Effector CD8-positive, alpha-beta T cell (primary cell): ENCODE data around the gene TMCC1.
"Not testable (repeated sequence)": the region's sequence is repeated elsewhere in the genome, so short reads cannot be mapped to it uniquely, and the experiment has no call there.

Experiments
- DNase-seq: peaks from one replicate; lab custom pipeline; 2025; lab: John Stamatoyannopoulos, UW
- total RNA-seq, 4 experiments: gene quantifications; one replicate each; lab custom pipeline; 2026; lab: John Stamatoyannopoulos, UW

TMCC1 gene
- total RNA-seq: 25.5 to 31.7 (median 28.2) reads per million in 4 experiments

- DNase-seq: peak; percentile 81
Measured at GRCh38 chr3:129893581-129894070, at the start of gene TMCC1. TSS of gene TMCC1 (minus strand) at chr3:129893711.

- no peak for DNase-seq
Measured at GRCh38 chr3:129943020-129943419, 49.5 kb upstream of the TMCC1 start.

- no peak for DNase-seq
Measured at GRCh38 chr3:129942296-129942695, 48.8 kb upstream of the TMCC1 start.

GRCh38 chr3:129940086-129940485, 46.6 kb upstream of the TMCC1 start:
- DNase-seq: no peak

- DNase-seq: no peak
Measured at GRCh38 chr3:129938140-129938930, 44.8 kb upstream of the TMCC1 start.

GRCh38 chr3:129937717-129938116, 44.2 kb upstream of the TMCC1 start:
- DNase-seq: no peak

- no peak for DNase-seq
Measured at GRCh38 chr3:129936757-129937156, 43.2 kb upstream of the TMCC1 start.

GRCh38 chr3:129934234-129935123, 41.0 kb upstream of the TMCC1 start:
- DNase-seq: peak; percentile 4

GRCh38 chr3:129933471-129933870, 40.0 kb upstream of the TMCC1 start:
- no peak for DNase-seq

GRCh38 chr3:129929383-129929782, 35.9 kb upstream of the TMCC1 start:
- DNase-seq: no peak

GRCh38 chr3:129927072-129927471, 33.6 kb upstream of the TMCC1 start:
- DNase-seq: no peak

GRCh38 chr3:129919806-129920205, 26.3 kb upstream of the TMCC1 start:
- DNase-seq: no peak

GRCh38 chr3:129919357-129919756, 25.8 kb upstream of the TMCC1 start:
- no peak for DNase-seq

GRCh38 chr3:129918461-129918860, 24.9 kb upstream of the TMCC1 start:
- DNase-seq: no peak

GRCh38 chr3:129917423-129918007, 24.0 kb upstream of the TMCC1 start:
- DNase-seq: no peak

- DNase-seq: no peak
Measured at GRCh38 chr3:129913618-129914017, 20.1 kb upstream of the TMCC1 start.

GRCh38 chr3:129911261-129911861, 17.9 kb upstream of the TMCC1 start:
- DNase-seq: no peak

GRCh38 chr3:129909235-129909634, 15.7 kb upstream of the TMCC1 start:
- DNase-seq: not testable (repeated sequence)

- no peak for DNase-seq
Measured at GRCh38 chr3:129908417-129908816, 14.9 kb upstream of the TMCC1 start.

- not testable (repeated sequence) for DNase-seq
Measured at GRCh38 chr3:129901272-129901671, 7.8 kb upstream of the TMCC1 start.

GRCh38 chr3:129897026-129897425, 3.5 kb upstream of the TMCC1 start:
- DNase-seq: no peak
